Motor neuron (in vitro differentiated cells): ENCODE data around the gene CFAP61. TPM values are rescaled to one million over a fixed set of nuclear protein-coding genes. Genes with fewer than 3 reads are reported as not detected.
"Not testable (repeated sequence)": the region's sequence is repeated elsewhere in the genome, so short reads cannot be mapped to it uniquely, and the experiment has no call there.

Source experiments
- ATAC-seq, 8 experiments: fragments of 200-7000 bp; cut with Tn5 transposase; replicated peaks in 6 of 8; 2 replicates each; pipeline ENCODE4 v1.8.0; 2021; ENCODE audit warnings: mild to moderate bottlenecking in 8 of 8, moderate library complexity in 8 of 8
- H3K27ac ChIP-seq, 2 donors: fragments of 250-450 bp; sonication (Bioruptor Pico); 2 replicates each; pipeline ENCODE4 v1.9.0; 2021; ENCODE audit warnings: antibody characterized with exemption in 2 of 2, mild to moderate bottlenecking in 2 of 2, moderate library complexity in 1 of 2
- H3K4me1 ChIP-seq, 2 donors: fragments of 250-450 bp; sonication (Bioruptor Pico); replicated peaks in 1 of 2; 2 replicates each; pipeline ENCODE4 v1.6.1; 2021; ENCODE audit warnings: antibody characterized with exemption in 2 of 2, mild to moderate bottlenecking in 2 of 2, moderate library complexity in 1 of 2
- H3K4me3 ChIP-seq, 5 donors: fragments of 250-450 bp; sonication (Bioruptor Pico); 2 replicates each; pipeline ENCODE4 v1.9.0; 2021; ENCODE audit warnings: antibody characterized with exemption in 5 of 5, mild to moderate bottlenecking in 5 of 5, moderate library complexity in 4 of 5
- WGBS, 10 experiments: fragments of 450-650 bp; shearing (Covaris generic); methylation state at CpG; one replicate each; pipeline ENCODE4 v1.0.0; 2022; 5-methylcytosine and 5-hydroxymethylcytosine counted together
- in situ Hi-C, 9 experiments: fragments of 400-800 bp; cut with MboI; loops; one replicate each; pipeline ENCODE4 v1.15.0; 2021; ENCODE audit warnings: low sequenced_read_pairs in 9 of 9, low pct_unique_long_range_greater_than_20kb in 2 of 9; ENCODE audit not compliant: unreplicated experiment in 9 of 9
- total RNA-seq, 8 experiments: library from RNA; unstranded; fragments of 300-600 nt; gene quantifications; 2 replicates each; pipeline versions ENCODE4 v1.2.3 to v1.2.4, GENCODE V29; 2022

CFAP61 gene
- total RNA-seq, 8 experiments from 2014 or later: 0.36 to 13.0 (median 1.3) TPM

DNA sequence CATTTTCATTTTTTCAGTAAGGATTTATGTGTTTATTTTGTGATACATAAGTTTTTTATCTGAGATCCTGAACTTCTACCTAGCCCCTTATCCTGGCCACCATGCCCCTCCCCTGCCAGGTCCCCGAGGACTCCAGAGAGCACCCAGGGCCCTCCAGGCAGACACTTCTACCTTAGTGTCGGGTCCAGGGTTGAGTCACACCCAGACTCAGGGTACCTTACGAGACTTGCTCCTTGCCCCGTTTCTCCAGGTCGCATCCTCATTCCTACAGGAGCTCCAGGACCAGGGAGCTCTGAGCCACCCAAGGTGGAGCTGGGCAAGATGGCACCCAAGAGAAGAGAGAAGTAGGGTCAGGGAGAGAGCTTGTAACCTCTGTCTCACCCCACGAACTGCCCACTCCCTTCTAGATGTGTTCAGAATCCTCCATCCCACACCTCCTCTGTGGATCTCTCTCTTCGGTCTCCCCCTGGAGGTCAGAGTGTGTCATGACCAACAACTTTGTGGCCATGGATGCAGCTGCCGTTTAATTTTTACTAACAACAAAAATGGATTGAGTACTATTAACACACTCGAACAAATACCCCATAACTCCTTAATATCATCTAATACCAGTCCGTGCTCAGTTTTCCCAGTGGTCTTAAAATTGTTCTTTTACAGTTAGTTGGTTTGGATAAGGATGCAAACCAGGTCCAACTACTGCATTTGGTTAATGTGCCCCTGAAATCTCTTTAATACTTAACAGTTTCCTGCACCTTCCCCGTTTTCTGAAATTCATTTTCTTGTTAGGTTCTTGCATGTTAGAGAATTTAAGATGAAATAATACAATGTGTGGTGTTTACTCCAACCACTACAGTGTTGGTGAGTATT is 185.0 kb downstream of the CFAP61 start:
- H3K4me3 ChIP-seq: no peak overlapping the region
- H3K27ac ChIP-seq: no peak overlapping the region
- peak; percentile 51 to 86 (median 73) for ATAC-seq
- H3K4me1 ChIP-seq: no peaks in the 10 kb centered on the region
- 0 to 100% (median 19%) methylated on average over 2 to 11 of the region's 11 CpGs; no CpG with 5 or more reads in 1 of the 10 experiments for WGBS, 10 experiments
- in situ Hi-C loops: loop anchor here in 3 of 9 experiments (25.0 kb wide), 1 partner anchor 150 kb away; no protein-coding TSS in a partner anchor

DNA sequence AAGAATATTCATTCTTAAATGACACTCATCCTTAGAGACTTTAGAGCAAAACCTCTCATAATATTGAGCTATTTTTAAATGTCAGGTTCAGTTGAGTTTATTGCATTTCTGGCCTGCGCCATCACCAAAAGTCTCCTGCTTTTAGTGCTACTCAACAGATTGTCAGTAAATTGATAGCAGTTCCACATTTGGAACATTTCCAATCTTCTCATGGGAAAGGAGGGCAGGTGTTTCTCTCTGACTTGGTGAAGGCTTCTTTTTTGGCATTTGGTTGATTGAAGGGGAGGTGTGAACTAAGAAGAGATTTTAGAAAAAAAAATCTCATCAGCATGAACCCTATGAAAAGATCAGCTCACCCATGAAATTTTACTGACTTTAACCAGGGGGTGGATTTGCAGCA is 189.6 kb downstream of the CFAP61 start:
- ATAC-seq: no peak
- 44 to 100% (median 80%) methylated on average over 1 of the region's 1 CpG; no CpG with 5 or more reads in 4 of the 10 experiments for WGBS, 10 experiments
- no peaks in the 10 kb centered on the region for H3K4me1 ChIP-seq
- no peak overlapping the region for H3K27ac ChIP-seq
- H3K4me3 ChIP-seq: no peak overlapping the region
- in situ Hi-C loops: loop anchor here in 3 of 9 experiments (25.0 kb wide), 1 partner anchor 155 kb away; no protein-coding TSS in a partner anchor

DNA sequence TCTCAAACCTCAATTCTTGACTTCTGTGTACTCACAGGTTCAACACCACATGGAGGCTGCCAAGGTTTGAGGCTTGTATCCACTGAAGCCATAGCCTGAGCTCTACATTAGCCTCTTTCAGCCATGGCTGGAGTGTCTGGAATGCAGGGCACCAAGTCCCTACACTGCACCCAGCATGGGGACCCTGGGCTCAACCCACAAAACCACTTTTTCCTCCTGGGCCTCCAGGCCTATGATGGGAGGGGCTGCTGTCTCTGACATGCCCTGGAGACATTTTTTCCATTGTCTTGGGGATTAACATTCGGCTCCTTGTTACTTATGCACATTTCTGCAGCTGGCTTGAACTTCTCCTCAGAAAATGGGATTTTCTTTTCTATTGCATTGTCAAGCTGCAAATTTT is 192.1 kb downstream of the CFAP61 start:
- not testable (repeated sequence) for ATAC-seq, H3K4me3 ChIP-seq, H3K4me1 ChIP-seq, H3K27ac ChIP-seq
- in situ Hi-C loops: loop anchor here in 3 of 9 experiments (25.0 kb wide), 1 partner anchor 157 kb away; no protein-coding TSS in a partner anchor
- 0 to 90% (median 60%) methylated on average over 1 of the region's 1 CpG; no CpG with 5 or more reads in 3 of the 10 experiments for whole genome bisulfite sequencing, 10 experiments

DNA sequence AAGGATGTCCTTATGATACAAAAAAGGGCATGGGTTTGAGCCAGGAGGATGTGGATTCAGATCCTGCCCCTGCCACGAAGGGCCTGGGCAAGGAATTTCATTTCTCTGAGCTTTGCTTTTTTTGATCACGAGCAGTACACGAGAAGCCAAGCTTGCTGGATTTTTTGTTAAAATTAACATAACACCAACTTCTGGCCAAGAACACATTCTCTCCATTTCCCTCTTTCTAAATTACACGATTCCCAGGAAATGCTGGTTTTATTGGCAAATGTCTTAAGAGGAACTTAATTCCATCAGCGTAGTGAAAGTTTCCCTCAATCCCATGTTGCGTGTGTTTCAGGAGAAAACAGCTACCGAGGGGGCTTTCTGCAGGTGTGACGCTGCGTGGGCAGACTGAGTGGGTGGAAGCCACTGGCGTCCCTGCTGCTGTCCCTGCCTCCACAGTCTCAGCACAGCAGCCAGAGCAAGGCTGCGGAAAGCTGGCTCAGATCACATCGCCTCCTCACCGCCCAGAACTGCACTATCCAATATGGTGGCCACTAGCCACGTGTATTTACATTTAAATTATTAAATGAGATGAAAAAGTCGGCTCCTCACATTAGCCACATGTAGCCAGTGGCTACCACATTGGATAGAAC is 194.8 kb downstream of the CFAP61 start:
- no peak for ATAC-seq
- in situ Hi-C loops: loop anchor here in 3 of 9 experiments (25.0 kb wide), 1 partner anchor 160 kb away; no protein-coding TSS in a partner anchor

DNA sequence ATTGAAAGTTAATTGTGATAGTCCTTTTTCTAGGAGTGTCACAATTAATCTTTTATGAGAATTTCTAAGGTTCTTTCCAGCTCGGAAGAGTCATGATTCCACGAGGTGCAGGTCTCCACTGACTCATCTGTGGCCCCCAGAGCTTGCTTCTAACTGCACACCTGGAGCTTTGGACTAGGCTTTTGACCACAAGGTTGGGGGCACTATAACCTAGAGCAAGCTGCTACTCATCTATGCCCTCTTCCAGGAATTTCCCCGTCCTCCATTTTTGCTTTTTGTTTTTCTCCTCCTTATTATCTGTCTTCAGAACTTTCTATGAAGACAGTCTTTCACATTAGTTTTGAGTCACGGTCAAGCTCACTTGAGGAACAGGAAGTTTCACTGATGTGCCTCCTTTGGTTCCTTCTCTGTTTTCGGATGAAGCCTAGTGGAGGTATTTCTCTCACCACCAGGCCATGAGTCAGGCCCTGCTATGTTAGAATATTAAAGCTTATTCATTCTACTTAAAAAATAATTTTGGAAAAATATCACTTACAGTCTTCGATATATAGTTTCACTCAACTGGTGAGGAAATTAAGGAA is 196.4 kb downstream of the CFAP61 start:
- 15 to 100% (median 85%) methylated on average over 1 to 6 of the region's 6 CpGs; no CpG with 5 or more reads in 1 of the 10 experiments for WGBS, 10 experiments
- in situ Hi-C loops: loop anchor here in 3 of 9 experiments (25.0 kb wide), 1 partner anchor 161 kb away; no protein-coding TSS in a partner anchor

More for the DNA sequence above, 194.8 kb downstream of the CFAP61 start:
- H3K4me1 ChIP-seq: no peaks in the 10 kb centered on the region
- H3K4me3 ChIP-seq: no peak overlapping the region
- 25 to 92% (median 56%) methylated on average over 2 to 14 of the region's 15 CpGs; no CpG with 5 or more reads in 2 of the 10 experiments for WGBS, 10 experiments
- H3K27ac ChIP-seq: no peak overlapping the region

DNA sequence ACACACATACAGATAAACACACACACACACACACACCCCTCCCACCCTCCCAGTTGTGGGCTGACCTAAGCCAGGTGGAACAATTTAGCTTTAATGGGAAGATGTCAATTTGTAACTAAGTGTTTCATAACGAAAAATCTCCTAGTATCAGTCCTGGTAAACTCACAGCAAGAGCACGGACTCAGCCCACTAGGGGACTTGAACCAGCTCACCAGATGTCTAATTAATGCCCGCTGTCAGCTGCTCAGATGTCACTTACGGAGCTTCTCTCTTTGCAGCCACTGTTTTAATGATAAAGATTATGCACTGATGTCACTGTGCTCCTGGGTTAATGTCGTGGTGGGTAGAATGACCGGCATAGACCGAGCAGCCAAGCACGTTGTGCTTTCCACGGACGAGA is 199.0 kb downstream of the CFAP61 start:
- 27 to 93% (median 87%) methylated on average over 2 to 10 of the region's 10 CpGs; no CpG with 5 or more reads in 4 of the 10 experiments for WGBS, 10 experiments
- peak in 1 of 8 experiments; percentile 27 for ATAC-seq
- no peak overlapping the region for H3K4me3 ChIP-seq
- H3K27ac ChIP-seq: no peak overlapping the region
- H3K4me1 ChIP-seq: no peaks in the 10 kb centered on the region
- in situ Hi-C loops: no loop called here

More for the DNA sequence above, 196.4 kb downstream of the CFAP61 start:
- ATAC-seq: no peak
- H3K27ac ChIP-seq: no peak overlapping the region
- H3K4me1 ChIP-seq: no peaks in the 10 kb centered on the region
- no peak overlapping the region for H3K4me3 ChIP-seq

DNA sequence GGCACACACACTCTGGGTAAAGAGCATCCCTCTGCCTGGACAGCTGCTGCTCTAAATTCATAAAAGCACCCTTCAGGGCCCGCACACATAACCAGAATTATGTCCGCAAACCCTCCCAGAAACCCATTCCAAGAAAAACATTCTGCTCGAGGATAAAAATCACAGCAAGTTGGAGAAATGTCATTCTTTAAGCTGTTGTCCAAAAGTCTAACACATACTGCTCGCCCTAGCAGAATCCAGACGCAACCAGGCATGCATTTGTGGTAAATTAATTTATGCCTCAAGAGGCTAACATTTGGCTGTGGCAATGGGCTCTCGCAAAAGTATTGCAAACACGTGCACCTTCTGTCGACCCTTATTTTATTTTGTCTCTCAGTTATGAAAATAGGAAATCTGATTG is 199.5 kb downstream of the CFAP61 start:
- whole genome bisulfite sequencing, 10 experiments: 6 to 93% (median 38%) methylated on average over 2 to 7 of the region's 8 CpGs; no CpG with 5 or more reads in 3 of the 10 experiments
- in situ Hi-C loops: no loop called here
- no peak for ATAC-seq
- no peaks in the 10 kb centered on the region for H3K4me1 ChIP-seq
- no peak overlapping the region for H3K27ac ChIP-seq
- no peak overlapping the region for H3K4me3 ChIP-seq

DNA sequence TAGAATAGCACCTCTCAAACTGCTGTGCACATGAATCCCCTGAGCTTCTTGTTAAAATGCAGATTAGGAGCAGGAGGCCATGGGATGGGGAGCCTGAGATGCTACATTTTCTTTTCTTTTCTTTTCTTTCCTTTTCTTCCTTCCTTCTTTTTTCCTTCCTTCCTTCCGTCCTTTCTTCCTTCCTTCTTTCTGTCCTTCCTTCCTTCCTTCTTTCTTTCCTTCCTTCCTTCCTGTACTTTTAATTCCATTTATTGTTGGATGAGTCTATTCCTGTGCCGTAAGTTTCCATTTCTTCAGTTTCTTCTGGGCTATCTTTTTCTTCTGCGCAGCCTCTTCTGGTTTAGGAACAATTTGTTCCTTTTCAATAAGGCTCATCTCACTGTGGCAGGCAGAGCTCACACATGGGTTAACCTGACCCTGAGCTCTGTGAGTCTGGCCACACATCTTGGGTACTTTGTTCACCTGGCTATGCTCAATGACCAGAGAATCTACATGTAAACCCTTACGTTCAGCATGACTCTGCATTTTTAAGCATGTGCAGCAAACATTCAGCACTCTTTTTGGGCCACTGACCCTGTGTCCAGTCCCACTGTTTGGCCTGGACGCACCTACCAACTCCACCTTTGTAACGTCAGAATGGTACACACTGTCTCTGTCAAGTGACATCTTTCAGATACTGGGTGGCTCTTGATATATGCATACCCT is 200.9 kb downstream of the CFAP61 start:
- 26 to 100% (median 82%) methylated on average over 1 to 6 of the region's 6 CpGs for WGBS, 10 experiments
- in situ Hi-C loops: no loop called here
- ATAC-seq: no peak

DNA sequence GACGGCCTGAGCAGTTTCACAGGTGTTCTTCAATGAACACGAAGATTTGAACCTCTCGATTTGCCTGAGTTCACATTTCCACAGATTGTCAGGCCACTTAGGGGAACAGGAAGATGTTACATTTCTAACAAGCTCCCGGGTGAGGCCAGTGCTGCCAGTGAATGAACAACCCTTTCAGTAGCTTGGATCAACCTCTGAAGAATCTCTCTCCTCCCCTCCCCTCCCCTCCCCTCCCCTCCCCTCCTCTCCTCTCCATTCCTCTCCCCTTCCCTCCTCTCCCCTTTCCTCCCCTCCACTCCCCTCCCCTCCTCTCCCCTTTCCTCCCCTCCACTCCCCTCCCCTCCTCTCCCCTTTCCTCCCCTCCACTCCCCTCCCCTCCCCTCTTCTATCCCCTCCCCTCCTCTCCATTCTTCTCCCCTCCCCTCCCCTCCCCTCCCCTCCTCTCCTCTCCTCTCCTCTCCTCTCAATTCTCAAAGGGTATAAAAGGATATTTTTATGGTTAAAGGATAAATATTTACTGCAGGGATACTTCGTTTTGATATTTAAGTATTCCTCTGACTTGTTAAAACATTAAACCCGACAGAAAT is 201.5 kb downstream of the CFAP61 start:
- ATAC-seq: no peak
- Histone ChIP-seq H3K4me3 (no peak overlapping the region), H3K4me1 (no peaks in the 10 kb centered on the region), H3K27ac (no peak overlapping the region)
- 0 to 81% (median 8%) methylated on average over 1 to 4 of the region's 6 CpGs; no CpG with 5 or more reads in 5 of the 10 experiments for WGBS, 10 experiments
- in situ Hi-C loops: no loop called here

More for the DNA sequence above, 200.9 kb downstream of the CFAP61 start:
- Histone ChIP-seq H3K4me1 (no peaks in the 10 kb centered on the region), H3K27ac (no peak overlapping the region), H3K4me3 (no peak overlapping the region)

DNA sequence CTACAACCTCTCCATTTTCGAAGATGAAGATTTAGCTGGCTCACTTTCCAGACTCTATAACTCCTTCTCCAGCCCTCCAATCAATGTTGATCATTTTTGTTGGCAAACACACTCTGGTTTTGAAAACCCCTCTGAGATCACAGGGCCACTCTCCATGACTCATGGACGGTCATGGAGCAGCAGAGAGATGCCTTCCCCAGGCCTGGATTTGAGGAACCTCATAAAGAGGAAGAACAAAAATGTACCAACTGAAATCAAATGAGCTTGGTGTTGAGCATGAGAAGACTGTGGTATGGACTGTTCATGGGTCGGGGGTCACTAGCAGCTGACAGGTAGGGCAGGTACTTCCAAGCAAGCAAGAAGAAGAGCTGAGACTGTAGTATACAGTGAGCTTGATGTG is 202.8 kb downstream of the CFAP61 start:
- Histone ChIP-seq H3K4me1 (no peaks in the 10 kb centered on the region), H3K27ac (no peak overlapping the region), H3K4me3 (no peak overlapping the region)
- in situ Hi-C loops: no loop called here
- ATAC-seq: no peak
- 5 to 93% (median 72%) methylated on average over 1 to 3 of the region's 3 CpGs; no CpG with 5 or more reads in 3 of the 10 experiments for WGBS, 10 experiments

DNA sequence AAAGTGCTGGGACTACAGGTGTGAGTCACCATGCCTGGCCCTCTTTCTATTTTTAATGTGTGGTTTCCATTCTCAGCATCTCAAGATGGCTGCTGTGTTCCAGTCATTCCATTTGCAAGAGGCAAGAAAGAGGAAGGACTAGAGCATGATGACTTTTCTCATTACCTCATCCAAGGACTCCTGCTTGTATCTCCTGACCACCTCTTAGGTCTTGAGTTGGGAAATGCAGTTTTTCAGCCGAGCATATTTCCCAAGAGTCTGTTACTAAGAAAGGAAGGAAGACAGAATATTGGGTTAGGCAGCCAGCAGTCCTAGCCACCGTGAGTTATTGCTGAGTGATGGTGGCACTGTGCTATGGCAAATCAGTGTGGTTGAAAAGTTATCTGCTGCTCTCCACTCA is 207.2 kb downstream of the CFAP61 start:
- 0 to 86% (median 73%) methylated on average over 1 to 2 of the region's 2 CpGs; no CpG with 5 or more reads in 4 of the 10 experiments for WGBS, 10 experiments
- H3K4me1 ChIP-seq: no peaks in the 10 kb centered on the region
- no peak overlapping the region for H3K27ac ChIP-seq
- no peak for ATAC-seq
- H3K4me3 ChIP-seq: no peak overlapping the region
- in situ Hi-C loops: no loop called here

DNA sequence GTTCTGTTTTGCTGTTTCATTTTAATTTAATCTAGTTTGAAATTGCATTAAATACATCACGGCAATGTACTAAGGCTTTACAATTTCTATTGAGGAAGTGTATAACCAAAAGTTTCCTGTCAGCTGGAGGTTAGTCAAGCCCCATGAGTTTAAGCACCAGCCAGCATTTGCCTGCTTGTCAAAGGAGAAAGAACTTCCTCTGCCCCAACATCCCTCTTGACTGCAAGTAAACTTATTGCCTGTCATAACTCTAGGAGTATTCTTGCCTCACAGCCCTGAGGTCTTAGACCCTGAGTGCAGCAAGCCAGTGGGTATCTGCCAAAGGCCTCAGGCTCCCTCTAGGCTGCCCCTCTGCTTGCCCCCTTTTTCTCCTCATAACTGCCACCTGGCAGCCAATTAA is 208.8 kb downstream of the CFAP61 start:
- no peaks in the 10 kb centered on the region for H3K4me1 ChIP-seq
- 22 to 100% (median 86%) methylated on average over 1 of the region's 1 CpG; no CpG with 5 or more reads in 1 of the 10 experiments for WGBS, 10 experiments

More for the DNA sequence above, 208.8 kb downstream of the CFAP61 start:
- Histone ChIP-seq H3K27ac (no peak overlapping the region), H3K4me3 (no peak overlapping the region)
- no peak for ATAC-seq
- in situ Hi-C loops: no loop called here
